Measurements from ENCODE around the gene TMEM200C.

GRCh38 chr18:5879479-5879882, 15.8 kb downstream of the TMEM200C start:
- TF ChIP-seq CTCF (IDR thresholded peaks at IDR 0.05), result peak; percentile 32 to 79 (median 70)
- TF ChIP-seq POLR2A (IDR thresholded peaks at IDR 0.05), result no peak
